Effector memory CD8-positive, alpha-beta T cell (primary cell): ENCODE data around the gene C17orf107.
"Not testable (repeated sequence)": the region's sequence is repeated elsewhere in the genome, so short reads cannot be mapped to it uniquely, and the experiment has no call there.

Source experiments
- ATAC-seq: fragments of 150-1000 bp; cut with Tn5 transposase; replicated peaks from 2 replicates; pipeline ENCODE4 v1.10.0; 2021; ENCODE audit warnings: mild to moderate bottlenecking, moderate library complexity
- DNase-seq, 3 experiments: peaks; one replicate each; pipeline ENCODE4 v3.0.0; 2021
- H3K27ac Mint-ChIP-seq, 2 donors: one replicate each; pipeline ENCODE4 v1.8.0; 2022; ENCODE audit warnings: mild to moderate bottlenecking in 2 of 2, mixed read lengths in 2 of 2, moderate library complexity in 2 of 2
- H3K27me3 Mint-ChIP-seq, 2 donors: one replicate each; pipeline ENCODE4 v1.8.0; 2022; ENCODE audit warnings: mixed read lengths in 2 of 2
- H3K36me3 Mint-ChIP-seq: one replicate; pipeline ENCODE4 v1.8.0; 2022; ENCODE audit warnings: mild to moderate bottlenecking, moderate library complexity, mixed read lengths; ENCODE audit not compliant: insufficient read depth
- H3K4me1 Mint-ChIP-seq, 2 donors: one replicate each; pipeline ENCODE4 v1.8.0; 2022; ENCODE audit warnings: low read depth in 2 of 2, mixed read lengths in 2 of 2
- H3K4me3 Mint-ChIP-seq, 2 donors: one replicate each; pipeline ENCODE4 v1.8.0; 2022; ENCODE audit warnings: mild to moderate bottlenecking in 2 of 2, mixed read lengths in 2 of 2, moderate library complexity in 2 of 2
- H3K9me3 Mint-ChIP-seq, 2 donors: one replicate each; pipeline ENCODE4 v1.8.0; 2022; ENCODE audit warnings: mixed read lengths in 2 of 2

Gene C17orf107

GRCh38 chr17:4898351-4898750, 985 bp upstream of the C17orf107 start:
- Mint-ChIP-seq H3K27ac (peak overlapping the region in 1 of 2 donors; percentile 82), H3K9me3 (no peaks in the 10 kb centered on the region), H3K4me1 (peaks cover 33% of the 10 kb centered on the region in 2 donors), H3K4me3 (peak overlapping the region; percentile 74 to 86), H3K27me3 (no peaks in the 10 kb centered on the region), H3K36me3 (peaks cover 67% of the 10 kb centered on the region)
- ATAC-seq (no peak), DNase-seq (no peak)

DNA sequence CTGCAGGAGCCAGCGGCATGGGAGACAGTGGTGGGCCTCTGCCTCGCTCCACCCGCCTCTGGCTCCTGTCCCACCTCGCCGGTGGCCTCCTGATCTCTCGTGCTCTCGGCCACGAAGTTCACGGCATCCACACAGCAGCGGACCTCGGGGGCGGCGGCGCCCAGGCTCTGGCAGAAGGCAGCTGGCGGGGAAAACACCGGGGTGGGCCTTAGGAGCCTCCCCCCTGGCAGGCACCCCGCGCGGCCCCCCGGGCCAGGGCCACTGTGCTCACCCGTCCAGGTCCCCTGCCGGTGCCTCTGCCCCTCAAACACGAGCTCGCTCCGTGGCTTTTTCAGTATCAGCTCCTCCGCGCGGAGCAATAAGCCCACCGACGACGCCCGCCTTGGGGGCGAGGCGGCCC, 409 bp upstream of the C17orf107 start:
- H3K27me3 Mint-ChIP-seq, result no peaks in the 10 kb centered on the region
- ATAC-seq (peak; percentile 1), DNase-seq (no peak)
- peaks cover 37% of the 10 kb centered on the region in 2 donors for H3K4me1 Mint-ChIP-seq
- peak overlapping the region; percentile 85 to 86 for H3K4me3 Mint-ChIP-seq
- H3K27ac Mint-ChIP-seq, result peak overlapping the region; percentile 91 to 93
- no peaks in the 10 kb centered on the region for H3K9me3 Mint-ChIP-seq
- H3K36me3 Mint-ChIP-seq, result peaks cover 68% of the 10 kb centered on the region

DNA sequence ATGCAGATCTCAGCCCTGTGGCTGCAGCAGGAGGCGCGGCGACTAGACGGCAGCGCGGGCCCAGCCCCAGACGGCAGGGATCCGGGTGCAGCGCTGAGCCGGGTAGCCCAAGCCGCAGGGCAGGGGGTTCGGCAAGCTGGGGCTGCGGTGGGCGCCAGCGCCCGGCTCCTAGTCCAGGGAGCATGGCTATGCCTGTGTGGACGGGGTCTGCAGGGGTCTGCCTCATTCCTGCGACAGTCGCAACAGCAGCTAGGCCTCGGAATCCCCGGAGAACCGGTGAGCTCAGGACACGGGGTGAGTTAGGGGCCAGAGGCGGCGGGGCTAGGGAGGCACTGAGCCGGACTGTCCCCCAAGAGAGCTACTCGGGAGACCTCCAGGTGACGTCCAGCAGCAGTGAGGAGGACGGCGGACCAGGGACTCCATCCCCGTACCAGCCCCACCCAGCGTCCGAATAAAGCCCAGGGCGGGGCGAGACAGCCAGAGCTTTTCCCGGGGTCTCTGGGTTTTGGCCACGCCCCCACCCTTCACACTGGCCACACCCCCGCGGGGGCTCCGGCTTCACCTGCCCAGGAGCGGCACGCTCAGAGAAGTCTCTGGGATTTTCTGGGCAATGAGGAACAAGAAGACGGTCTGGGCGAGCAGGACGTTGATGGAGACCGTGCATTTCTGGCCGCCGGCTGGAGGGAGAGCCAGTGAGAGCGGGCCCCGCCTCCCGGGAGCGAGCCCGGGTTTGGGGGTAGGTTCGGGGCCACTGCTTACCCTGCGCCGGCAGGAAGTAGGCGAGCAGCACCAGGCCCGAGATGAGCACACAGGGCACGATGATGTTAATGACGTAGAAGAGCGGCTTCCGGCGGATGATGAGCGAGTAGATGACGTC, 1.1 kb downstream of the C17orf107 start:
- peaks cover 56% of the 10 kb centered on the region for H3K36me3 Mint-ChIP-seq
- peak overlapping the region; percentile 85 to 86 for H3K4me3 Mint-ChIP-seq
- H3K4me1 Mint-ChIP-seq, result peaks cover 37% of the 10 kb centered on the region in 2 donors
- H3K27ac Mint-ChIP-seq, result peak overlapping the region; percentile 91 to 93
- ATAC-seq, result peak; percentile 41
- no peaks in the 10 kb centered on the region for H3K9me3 Mint-ChIP-seq
- peak; percentile 58 to 69 (median 68) for DNase-seq
- no peaks in the 10 kb centered on the region for H3K27me3 Mint-ChIP-seq

- DNase-seq (no peak), ATAC-seq (no peak)
- peak overlapping the region; percentile 91 to 93 for H3K27ac Mint-ChIP-seq
- H3K4me1 Mint-ChIP-seq, result peaks cover 37% of the 10 kb centered on the region in 2 donors
- H3K9me3 Mint-ChIP-seq, result no peaks in the 10 kb centered on the region
- H3K4me3 Mint-ChIP-seq, result peak overlapping the region; percentile 85 to 86
- H3K27me3 Mint-ChIP-seq, result peaks cover 0 to 4% of the 10 kb centered on the region in 2 donors
- H3K36me3 Mint-ChIP-seq, result peaks cover 50% of the 10 kb centered on the region
Observed at GRCh38 chr17:4901108-4901647, 1.8 kb downstream of the C17orf107 start.

- peak overlapping the region; percentile 91 to 93 for H3K27ac Mint-ChIP-seq
- H3K36me3 Mint-ChIP-seq, result peaks cover 49% of the 10 kb centered on the region
- H3K9me3 Mint-ChIP-seq, result no peaks in the 10 kb centered on the region
- peak overlapping the region; percentile 80 to 86 for H3K4me3 Mint-ChIP-seq
- ATAC-seq, result no peak
- peaks cover 37% of the 10 kb centered on the region in 2 donors for H3K4me1 Mint-ChIP-seq
- DNase-seq, result no peak
- peaks cover 0 to 4% of the 10 kb centered on the region in 2 donors for H3K27me3 Mint-ChIP-seq
Observed at GRCh38 chr17:4901648-4902344, 2.5 kb downstream of the C17orf107 start.

- Mint-ChIP-seq H3K36me3 (peaks cover 49% of the 10 kb centered on the region), H3K27me3 (peaks cover 0 to 4% of the 10 kb centered on the region in 2 donors), H3K4me3 (peak overlapping the region; percentile 80 to 84), H3K4me1 (peaks cover 37% of the 10 kb centered on the region in 2 donors), H3K27ac (peak overlapping the region; percentile 87 to 91), H3K9me3 (no peaks in the 10 kb centered on the region)
- DNase-seq (no peak), ATAC-seq (no peak)
Observed at GRCh38 chr17:4902540-4902939, 3.2 kb downstream of the C17orf107 start.

DNA sequence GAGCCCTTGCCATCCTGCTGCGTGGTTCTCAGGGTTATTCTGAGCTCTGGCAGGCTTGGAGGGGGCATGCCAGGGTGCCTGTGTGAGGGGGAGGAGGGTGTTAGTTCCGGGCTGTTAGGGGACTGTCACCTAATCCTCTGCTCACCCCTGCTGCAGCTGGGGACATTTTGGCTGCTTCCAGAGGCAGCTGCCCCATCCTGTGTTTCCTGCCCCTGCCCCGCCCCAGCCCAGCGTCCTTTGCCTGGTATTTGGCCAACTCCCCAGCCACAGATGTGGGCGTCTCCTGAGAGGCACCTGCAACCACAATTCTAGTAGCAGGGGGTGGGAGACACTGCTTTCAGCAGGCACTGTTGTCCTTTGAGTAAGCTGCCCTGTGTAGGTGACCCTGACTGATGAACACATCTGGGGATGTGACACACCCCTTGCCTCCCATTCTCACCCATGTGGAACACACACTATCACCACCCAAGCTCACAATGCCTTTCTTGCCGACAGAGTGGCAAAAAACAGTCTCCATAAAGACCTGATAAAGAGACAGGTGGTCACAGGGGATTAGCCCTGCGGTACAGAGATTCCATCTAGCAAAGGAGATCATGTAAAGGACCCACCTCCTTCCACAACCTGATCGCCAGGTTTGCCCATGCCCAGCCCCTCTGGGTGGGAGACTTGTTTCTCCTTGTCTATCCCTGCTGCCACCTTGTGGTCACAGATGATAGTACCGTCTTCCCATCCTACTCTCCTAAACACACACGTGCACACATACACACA, 3.9 kb downstream of the C17orf107 start, which contains the start of gene CHRNE:
Gene CHRNE, minus strand, starts transcription at position 48 of the 768 bp plus-strand sequence. Its CDS starts 35 bp downstream, at position 13.
- DNase-seq (peak; percentile 65 to 75 (median 66)), ATAC-seq (peak; percentile 59)
- Mint-ChIP-seq H3K36me3 (peaks cover 49% of the 10 kb centered on the region), H3K9me3 (no peaks in the 10 kb centered on the region), H3K4me1 (peaks cover 35 to 36% of the 10 kb centered on the region in 2 donors), H3K27me3 (peaks cover 0 to 4% of the 10 kb centered on the region in 2 donors), H3K4me3 (peak within 1 kb of the TSS; percentile 80 to 84), H3K27ac (peak within 1 kb of the TSS; percentile 87 to 91)

DNA sequence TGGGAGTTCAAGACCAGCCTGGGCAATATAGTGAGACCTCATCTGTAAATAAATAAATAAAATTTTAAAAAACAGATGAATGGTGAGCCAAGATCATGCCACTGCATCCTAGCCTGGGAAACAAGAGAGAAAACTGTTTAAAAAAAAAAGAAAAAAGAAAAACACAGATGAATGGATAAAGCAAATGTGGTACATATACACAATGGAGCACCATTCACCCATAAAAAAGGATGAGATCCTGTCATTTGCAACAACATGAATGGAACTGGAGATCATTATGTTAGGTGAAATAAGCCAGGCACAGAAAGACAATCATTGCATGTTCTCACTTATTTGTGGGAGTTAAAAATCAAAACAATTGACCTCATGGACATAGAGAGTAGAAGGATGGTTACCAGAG, 7.3 kb downstream of the C17orf107 start:
- ATAC-seq, DNase-seq, H3K9me3 Mint-ChIP-seq, H3K27me3 Mint-ChIP-seq, H3K4me3 Mint-ChIP-seq, H3K27ac Mint-ChIP-seq: not testable (repeated sequence)
- peaks cover 17 to 18% of the 10 kb centered on the region in 2 donors for H3K4me1 Mint-ChIP-seq
- peaks cover 31% of the 10 kb centered on the region for H3K36me3 Mint-ChIP-seq

- DNase-seq (no peak), ATAC-seq (no peak)
- Mint-ChIP-seq H3K36me3 (peaks cover 14% of the 10 kb centered on the region), H3K4me1 (peaks cover 5% of the 10 kb centered on the region in 2 donors), H3K27me3 (peaks cover 0 to 10% of the 10 kb centered on the region in 2 donors), H3K27ac (no peak overlapping the region), H3K4me3 (no peak overlapping the region), H3K9me3 (no peaks in the 10 kb centered on the region)
Observed at GRCh38 chr17:4908301-4908700, 9.0 kb downstream of the C17orf107 start.

DNA sequence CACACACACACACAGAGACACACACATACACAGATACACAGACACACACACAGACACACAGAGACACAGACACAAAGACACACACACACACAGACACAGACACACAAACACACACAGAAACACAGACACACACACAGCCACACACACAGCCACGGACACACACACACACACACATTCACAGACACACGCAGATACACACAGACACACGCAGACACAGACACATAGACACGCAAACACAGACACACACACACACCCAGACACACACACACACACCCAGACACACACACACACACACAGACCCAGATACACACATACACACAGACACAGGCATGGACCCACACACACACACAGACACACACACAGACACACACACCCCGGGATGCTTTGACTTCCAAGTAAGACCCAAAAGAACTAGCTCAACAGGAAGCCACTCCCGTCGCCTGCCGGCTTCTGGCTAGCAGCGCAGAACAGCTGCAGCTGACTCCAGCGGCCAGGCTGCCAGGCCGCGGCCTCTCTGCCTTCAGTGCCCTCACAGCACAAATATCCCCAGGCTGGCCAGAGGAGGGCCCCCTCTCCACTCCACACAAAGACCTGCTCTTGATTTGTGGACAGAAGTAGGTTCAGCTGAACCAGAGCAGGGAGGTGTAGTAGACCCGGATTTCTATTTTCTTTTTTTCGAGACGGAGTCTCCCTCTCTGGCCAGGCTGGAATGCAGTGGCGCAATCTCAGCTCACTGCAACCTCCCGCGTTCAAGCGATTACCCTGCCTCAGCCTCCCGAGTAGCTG, 9.6 kb downstream of the C17orf107 start:
- Mint-ChIP-seq H3K4me3 (no peak overlapping the region), H3K4me1 (no peaks in the 10 kb centered on the region), H3K9me3 (no peaks in the 10 kb centered on the region), H3K27ac (no peak overlapping the region), H3K36me3 (peaks cover 8% of the 10 kb centered on the region), H3K27me3 (peaks cover 0 to 10% of the 10 kb centered on the region in 2 donors)
- DNase-seq, result peak; percentile 62 to 64 (median 64)
- ATAC-seq, result peak; percentile 98

GRCh38 chr17:4913994-4914393, 14.7 kb downstream of the C17orf107 start:
- no peak for ATAC-seq
- Mint-ChIP-seq H3K36me3 (peaks cover 8% of the 10 kb centered on the region), H3K27me3 (peaks cover 0 to 5% of the 10 kb centered on the region in 2 donors), H3K4me1 (no peaks in the 10 kb centered on the region), H3K9me3 (no peaks in the 10 kb centered on the region), H3K4me3 (no peak overlapping the region), H3K27ac (no peak overlapping the region)
- no peak for DNase-seq

GRCh38 chr17:4914551-4914950, 15.2 kb downstream of the C17orf107 start:
- H3K27ac Mint-ChIP-seq, DNase-seq, H3K36me3 Mint-ChIP-seq, H3K4me3 Mint-ChIP-seq, H3K4me1 Mint-ChIP-seq, H3K27me3 Mint-ChIP-seq, ATAC-seq, H3K9me3 Mint-ChIP-seq: not testable (repeated sequence)
